ENCODE measurements around the gene SYCP2L. TPM values are rescaled to one million over a fixed set of nuclear protein-coding genes. Genes with fewer than 3 reads are reported as not detected.

Gene SYCP2L
- total and polyA plus RNA-seq, 2 donors (not counting 1 experiment from before 2014, with no cell fraction given), result 0.19 TPM; not detected in 1

DNA sequence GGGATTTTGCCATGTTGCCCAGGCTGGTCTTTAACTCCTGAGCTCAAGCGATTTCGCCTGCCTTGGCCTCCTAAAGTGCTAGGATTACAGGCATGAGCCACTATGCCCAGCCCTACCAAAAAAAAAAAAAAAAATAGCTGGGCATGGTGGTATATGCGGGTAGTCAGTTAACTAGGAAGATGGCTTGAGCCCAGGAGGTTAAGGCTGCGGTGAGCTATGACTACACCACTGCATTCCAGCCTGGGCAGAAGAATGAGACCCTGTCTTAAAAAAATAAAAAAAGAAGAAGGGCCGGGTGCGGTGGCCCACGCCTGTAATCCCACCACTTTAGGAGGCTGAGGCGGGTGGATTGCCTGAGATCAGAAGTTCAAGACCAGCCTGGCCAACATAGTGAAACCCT, 107.0 kb downstream of the SYCP2L start:
- Histone ChIP-seq H3K4me3 (ENCODE audit: control extremely low read depth in 1 of 5, extremely low read depth in 1 of 5, insufficient read depth in 1 of 5, low read depth in 2 of 5, low read length in 4 of 5) (no peak overlapping the region), H3K4me1 (ENCODE audit: control insufficient read depth in 2 of 2, insufficient read depth in 2 of 2, low read length in 2 of 2) (no peaks in the 10 kb centered on the region), H3K79me2 (ENCODE audit: control insufficient read depth, insufficient read depth, low read length) (no peaks in the 10 kb centered on the region), H3K36me3 (replicated peaks in 1 of 2; ENCODE audit: control extremely low read depth in 1 of 2, control insufficient read depth in 1 of 2, extremely low read depth in 1 of 2, insufficient read depth in 2 of 2, low read length in 1 of 2) (no peaks in the 10 kb centered on the region), H3K27me3 (replicated peaks in 1 of 4; ENCODE audit: control extremely low read depth in 1 of 4, control insufficient read depth in 3 of 4, insufficient read depth in 4 of 4, low read length in 3 of 4) (no peaks in the 10 kb centered on the region), H4K20me1 (ENCODE audit: control insufficient read depth, insufficient read depth, low read length, poor library complexity, severe bottlenecking) (no peaks in the 10 kb centered on the region), H3K27ac (ENCODE audit: low read length in 2 of 2) (no peak overlapping the region), H3K9me3 (ENCODE audit: control extremely low read depth in 1 of 3, control insufficient read depth in 2 of 3, insufficient read depth in 1 of 3, low read length in 2 of 3) (no peaks in the 10 kb centered on the region), H3K4me2 (replicated peaks; ENCODE audit: low read depth, low read length, poor library complexity, severe bottlenecking) (no peak overlapping the region), H3K9ac (ENCODE audit: low read length) (no peak overlapping the region), H2AFZ (ENCODE audit: insufficient read depth, low read depth, low read length, poor library complexity, severe bottlenecking) (no peak overlapping the region)
- Mint-ChIP-seq H3K27me3 (peaks cover 12% of the 10 kb centered on the region), H3K4me1 (no peaks in the 10 kb centered on the region), H3K9me3 (ENCODE audit: insufficient read depth) (no peaks in the 10 kb centered on the region), H3K4me3 (no peak overlapping the region), H3K27ac (no peak overlapping the region)
- DNase-seq (no peak), ATAC-seq (ENCODE audit: low read depth) (no peak)
- CTCF ChIA-PET, result interaction anchor here (0.6 kb wide), 1 partner anchor 39 kb away, joined by 4 read pairs; no protein-coding TSS in a partner anchor
- intact Hi-C loops (cut with micrococcal nuclease), result no loop called here
- TF ChIP-seq EZH2 (IDR thresholded peaks at IDR 0.05; ENCODE audit: borderline replicate concordance, insufficient read depth, low read depth, low read length, poor library complexity, severe bottlenecking), result no peak
- TF ChIP-seq, protein P1, sequence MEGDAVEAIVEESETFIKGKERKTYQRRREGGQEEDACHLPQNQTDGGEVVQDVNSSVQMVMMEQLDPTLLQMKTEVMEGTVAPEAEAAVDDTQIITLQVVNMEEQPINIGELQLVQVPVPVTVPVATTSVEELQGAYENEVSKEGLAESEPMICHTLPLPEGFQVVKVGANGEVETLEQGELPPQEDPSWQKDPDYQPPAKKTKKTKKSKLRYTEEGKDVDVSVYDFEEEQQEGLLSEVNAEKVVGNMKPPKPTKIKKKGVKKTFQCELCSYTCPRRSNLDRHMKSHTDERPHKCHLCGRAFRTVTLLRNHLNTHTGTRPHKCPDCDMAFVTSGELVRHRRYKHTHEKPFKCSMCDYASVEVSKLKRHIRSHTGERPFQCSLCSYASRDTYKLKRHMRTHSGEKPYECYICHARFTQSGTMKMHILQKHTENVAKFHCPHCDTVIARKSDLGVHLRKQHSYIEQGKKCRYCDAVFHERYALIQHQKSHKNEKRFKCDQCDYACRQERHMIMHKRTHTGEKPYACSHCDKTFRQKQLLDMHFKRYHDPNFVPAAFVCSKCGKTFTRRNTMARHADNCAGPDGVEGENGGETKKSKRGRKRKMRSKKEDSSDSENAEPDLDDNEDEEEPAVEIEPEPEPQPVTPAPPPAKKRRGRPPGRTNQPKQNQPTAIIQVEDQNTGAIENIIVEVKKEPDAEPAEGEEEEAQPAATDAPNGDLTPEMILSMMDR (IDR thresholded peaks at IDR 0.05), result no peak
- WGBS (ENCODE audit: insufficient coverage), result 100% methylated on average over 3 of the region's 8 CpGs
- POLR2A ChIA-PET, result interaction anchor here (0.6 kb wide), 1 partner anchor 201 kb away, joined by 3 read pairs; no protein-coding TSS in a partner anchor

DNA sequence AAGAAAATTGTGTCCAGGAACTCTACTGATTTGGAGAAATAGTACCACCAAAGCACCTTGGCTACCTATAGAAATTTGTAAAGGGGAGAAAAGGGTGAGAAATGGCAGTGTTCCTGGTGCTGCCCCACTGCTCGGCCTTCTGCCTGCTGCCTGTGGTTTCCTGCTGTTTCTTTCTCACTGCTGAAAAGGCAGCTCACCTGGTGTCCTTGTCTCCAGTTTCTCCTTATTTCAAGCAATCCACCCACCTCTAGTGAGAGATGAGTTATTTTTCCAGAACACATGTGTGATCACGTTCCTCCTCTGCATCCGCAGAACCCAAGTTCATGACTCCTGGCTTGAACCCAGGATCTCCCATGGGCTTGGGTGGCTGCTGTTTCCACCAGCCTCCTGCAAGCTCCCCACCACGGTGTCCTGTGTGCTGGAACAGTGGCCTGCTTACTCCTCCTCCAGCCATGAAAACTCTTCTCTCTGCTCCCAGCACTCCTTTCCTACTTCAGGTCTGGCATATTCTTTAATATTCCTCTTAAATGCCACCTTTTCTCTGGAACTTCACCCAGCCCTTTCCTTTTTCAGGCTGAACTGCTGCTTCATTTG, 108.4 kb downstream of the SYCP2L start:
- H3K27me3 ChIP-seq (replicated peaks in 1 of 4; ENCODE audit: control extremely low read depth in 1 of 4, control insufficient read depth in 3 of 4, insufficient read depth in 4 of 4, low read length in 3 of 4), result no peaks in the 10 kb centered on the region
- Mint-ChIP-seq H3K27ac (no peak overlapping the region), H3K27me3 (peaks cover 16% of the 10 kb centered on the region), H3K9me3 (ENCODE audit: insufficient read depth) (no peaks in the 10 kb centered on the region), H3K4me3 (no peak overlapping the region), H3K4me1 (no peaks in the 10 kb centered on the region)
- no peak overlapping the region for H3K9ac ChIP-seq (ENCODE audit: low read length)
- H2AFZ ChIP-seq (ENCODE audit: insufficient read depth, low read depth, low read length, poor library complexity, severe bottlenecking), result no peak overlapping the region
- ChIA-PET CTCF (no interaction called here), POLR2A (no interaction called here)
- ATAC-seq (ENCODE audit: low read depth) (no peak), DNase-seq (no peak)
- no peaks in the 10 kb centered on the region for H3K79me2 ChIP-seq (ENCODE audit: control insufficient read depth, insufficient read depth, low read length)
- TF ChIP-seq EZH2 (IDR thresholded peaks at IDR 0.05; ENCODE audit: borderline replicate concordance, insufficient read depth, low read depth, low read length, poor library complexity, severe bottlenecking), result no peak
- no peak overlapping the region for H3K4me2 ChIP-seq (replicated peaks; ENCODE audit: low read depth, low read length, poor library complexity, severe bottlenecking)
- no peaks in the 10 kb centered on the region for H3K9me3 ChIP-seq (ENCODE audit: control extremely low read depth in 1 of 3, control insufficient read depth in 2 of 3, insufficient read depth in 1 of 3, low read length in 2 of 3)
- intact Hi-C loops (cut with micrococcal nuclease), result no loop called here
- no peaks in the 10 kb centered on the region for H3K4me1 ChIP-seq (ENCODE audit: control insufficient read depth in 2 of 2, insufficient read depth in 2 of 2, low read length in 2 of 2)
- no peaks in the 10 kb centered on the region for H4K20me1 ChIP-seq (ENCODE audit: control insufficient read depth, insufficient read depth, low read length, poor library complexity, severe bottlenecking)
- no peak overlapping the region for H3K27ac ChIP-seq (ENCODE audit: low read length in 2 of 2)
- 89% methylated on average over 3 of the region's 4 CpGs for WGBS (ENCODE audit: insufficient coverage)
- H3K36me3 ChIP-seq (replicated peaks in 1 of 2; ENCODE audit: control extremely low read depth in 1 of 2, control insufficient read depth in 1 of 2, extremely low read depth in 1 of 2, insufficient read depth in 2 of 2, low read length in 1 of 2), result no peaks in the 10 kb centered on the region
- H3K4me3 ChIP-seq (ENCODE audit: control extremely low read depth in 1 of 5, extremely low read depth in 1 of 5, insufficient read depth in 1 of 5, low read depth in 2 of 5, low read length in 4 of 5), result no peak overlapping the region

Measured in B cell (primary cell).